CD14-positive monocyte (primary cell): ENCODE data around the gene TMEM132D. TPM values are rescaled to one million over a fixed set of nuclear protein-coding genes. Genes with fewer than 3 reads are reported as not detected.

Source experiments
- DNase-seq, 3 donors: peaks; one replicate each; pipeline ENCODE4 v3.0.0-alpha.2; 2011 to 2022
- H2AFZ ChIP-seq: 2 replicates; pipeline ENCODE4 v1.6.0; 2012; ENCODE audit warnings: mild to moderate bottlenecking, low read depth, low read length, inconsistent platforms; ENCODE audit not compliant: insufficient read depth, poor library complexity, severe bottlenecking
- H3K27ac ChIP-seq, 2 donors: 1 replicate in 1 of 2; 2 replicates in 1 of 2; pipeline ENCODE4 v1.5.1; 2012 to 2013; ENCODE audit warnings: low read length in 2 of 2, control low read depth in 1 of 2, inconsistent platforms in 1 of 2, low read depth in 1 of 2, mild to moderate bottlenecking in 1 of 2
- H3K27me3 ChIP-seq, 2 donors: one replicate each; pipeline versions ENCODE4 v1.6.0 to v1.6.1; 2011 to 2013; ENCODE audit warnings: low read length in 2 of 2; ENCODE audit not compliant: control insufficient read depth in 2 of 2, insufficient read depth in 2 of 2
- H3K36me3 ChIP-seq, 2 donors: replicated peaks in 1 of 2; 1 replicate in 1 of 2; 2 replicates in 1 of 2; pipeline versions ENCODE4 v1.5.1 to v1.6.1; 2012 to 2013; ENCODE audit warnings: low read length in 2 of 2, control low read depth in 1 of 2, inconsistent platforms in 1 of 2, mild to moderate bottlenecking in 1 of 2; ENCODE audit not compliant: insufficient read depth in 2 of 2, control insufficient read depth in 1 of 2
- H3K4me1 ChIP-seq, 2 donors: 1 replicate in 1 of 2; 2 replicates in 1 of 2; pipeline versions ENCODE4 v1.5.1 to v1.6.1; 2012 to 2013; ENCODE audit warnings: low read length in 2 of 2, control low read depth in 1 of 2, inconsistent platforms in 1 of 2, mild to moderate bottlenecking in 1 of 2, moderate library complexity in 1 of 2; ENCODE audit not compliant: insufficient read depth in 2 of 2, control insufficient read depth in 1 of 2
- H3K4me2 ChIP-seq: replicated peaks from 2 replicates; pipeline ENCODE3; 2012; ENCODE audit warnings: low read length, moderate library complexity, mild to moderate bottlenecking; ENCODE audit not compliant: poor library complexity, severe bottlenecking; ENCODE audit errors: extremely low read depth
- H3K4me3 ChIP-seq, 3 experiments: fragments of 200-600 bp in 1 of 3; sonication (generic) in 1 of 3; replicated peaks in 1 of 3; 1 replicate in 2 of 3; 2 replicates in 1 of 3; pipeline ENCODE4 v1.5.1; 2011 to 2013; ENCODE audit warnings: low read length in 3 of 3, mild to moderate bottlenecking in 3 of 3, control low read depth in 2 of 3, low read depth in 2 of 3, inconsistent platforms in 1 of 3, moderate library complexity in 1 of 3
- H3K79me2 ChIP-seq: 2 replicates; pipeline ENCODE4 v1.6.0; 2012; ENCODE audit warnings: mild to moderate bottlenecking, control low read depth, inconsistent platforms, low read length, moderate library complexity; ENCODE audit not compliant: insufficient read depth
- H3K9ac ChIP-seq: 2 replicates; pipeline ENCODE4 v1.6.0; 2017; ENCODE audit warnings: low read length, mild to moderate bottlenecking; ENCODE audit not compliant: insufficient read depth, poor library complexity, severe bottlenecking
- H3K9me3 ChIP-seq, 2 donors: replicated peaks in 1 of 2; 1 replicate in 1 of 2; 2 replicates in 1 of 2; pipeline versions ENCODE4 v1.5.1 to v1.6.1; 2012 to 2013; ENCODE audit warnings: low read length in 2 of 2, control low read depth in 1 of 2; ENCODE audit not compliant: control insufficient read depth in 1 of 2, insufficient read depth in 1 of 2
- H4K20me1 ChIP-seq: 2 replicates; pipeline ENCODE4 v1.6.0; 2012; ENCODE audit warnings: mild to moderate bottlenecking, low read length, control low read depth, moderate library complexity; ENCODE audit not compliant: insufficient read depth
- H3K27ac Mint-ChIP-seq, 7 donors: one replicate each; pipeline ENCODE4 v1.8.0; 2020; ENCODE audit warnings: mild to moderate bottlenecking in 7 of 7, mixed read lengths in 7 of 7, moderate library complexity in 6 of 7, inconsistent platforms in 2 of 7
- H3K27me3 Mint-ChIP-seq, 3 donors: one replicate each; pipeline ENCODE4 v1.8.0; 2021 to 2022; ENCODE audit warnings: low read depth in 3 of 3, mild to moderate bottlenecking in 3 of 3, mixed read lengths in 3 of 3, moderate library complexity in 3 of 3, inconsistent platforms in 1 of 3
- H3K36me3 Mint-ChIP-seq, 2 donors: one replicate each; pipeline ENCODE4 v1.8.0; 2020; ENCODE audit warnings: mixed read lengths in 2 of 2, inconsistent platforms in 1 of 2, mild to moderate bottlenecking in 1 of 2
- H3K4me1 Mint-ChIP-seq: one replicate; pipeline ENCODE4 v1.8.0; 2020; ENCODE audit warnings: mild to moderate bottlenecking, mixed read lengths
- H3K4me3 Mint-ChIP-seq, 2 donors: one replicate each; pipeline ENCODE4 v1.8.0; 2020; ENCODE audit warnings: mild to moderate bottlenecking in 2 of 2, mixed read lengths in 2 of 2, moderate library complexity in 1 of 2
- H3K9me3 Mint-ChIP-seq, 7 donors: one replicate each; pipeline ENCODE4 v1.8.0; 2020 to 2022; ENCODE audit warnings: mixed read lengths in 7 of 7, mild to moderate bottlenecking in 6 of 7, moderate library complexity in 6 of 7, inconsistent platforms in 2 of 7
- WGBS: methylation state at CpG from one replicate; pipeline ENCODE4 v1.1.5; 2013; ENCODE audit warnings: missing lambda C conversion rate; ENCODE audit not compliant: insufficient coverage; 5-methylcytosine and 5-hydroxymethylcytosine counted together
- intact Hi-C, 2 donors: fragments of 100-400 bp; cut with micrococcal nuclease; formaldehyde crosslinking; loops; one replicate each; pipeline versions ENCODE4 v1.15.0 to v1.15.1; 2023
- polyA plus RNA-seq, 3 donors: library from polyadenylated mRNA; depleted of rRNA in 1 of 3; unstranded in 2 of 3; stranded (reverse) in 1 of 3; fragments of 300-500 nt in 2 of 3; fragments of >200 nt in 1 of 3; fragmentation: Illumina TruSeq in 2 of 3; gene quantifications; 1 replicate in 2 of 3; 2 replicates in 1 of 3; pipeline ENCODE4 v1.2.3, GENCODE V29; 2012 to 2021
- TF ChIP-seq, protein P1 (sequence below): fragments of 200-600 bp; IDR thresholded peaks from one replicate; pipeline ENCODE4 v1.8.0; 2022; ENCODE audit warnings: antibody characterized with exemption, mild to moderate bottlenecking

The TMEM132D gene
- polyA plus RNA-seq, 3 donors = 0.04 TPM; not detected in 2

- H3K4me1 ChIP-seq = no peaks in the 10 kb centered on the region
- H3K4me3 ChIP-seq = no peak overlapping the region
- no peak overlapping the region for H2AFZ ChIP-seq
- H4K20me1 ChIP-seq = no peaks in the 10 kb centered on the region
- Mint-ChIP-seq H3K36me3 (no peaks in the 10 kb centered on the region), H3K4me3 (no peak overlapping the region), H3K9me3 (peaks cover 10 to 36% (median 18%) of the 10 kb centered on the region in 7 donors), H3K4me1 (no peaks in the 10 kb centered on the region), H3K27ac (no peak overlapping the region), H3K27me3 (no peaks in the 10 kb centered on the region)
- 0% methylated on average over 1 of the region's 7 CpGs for WGBS
- TF ChIP-seq, protein P1, sequence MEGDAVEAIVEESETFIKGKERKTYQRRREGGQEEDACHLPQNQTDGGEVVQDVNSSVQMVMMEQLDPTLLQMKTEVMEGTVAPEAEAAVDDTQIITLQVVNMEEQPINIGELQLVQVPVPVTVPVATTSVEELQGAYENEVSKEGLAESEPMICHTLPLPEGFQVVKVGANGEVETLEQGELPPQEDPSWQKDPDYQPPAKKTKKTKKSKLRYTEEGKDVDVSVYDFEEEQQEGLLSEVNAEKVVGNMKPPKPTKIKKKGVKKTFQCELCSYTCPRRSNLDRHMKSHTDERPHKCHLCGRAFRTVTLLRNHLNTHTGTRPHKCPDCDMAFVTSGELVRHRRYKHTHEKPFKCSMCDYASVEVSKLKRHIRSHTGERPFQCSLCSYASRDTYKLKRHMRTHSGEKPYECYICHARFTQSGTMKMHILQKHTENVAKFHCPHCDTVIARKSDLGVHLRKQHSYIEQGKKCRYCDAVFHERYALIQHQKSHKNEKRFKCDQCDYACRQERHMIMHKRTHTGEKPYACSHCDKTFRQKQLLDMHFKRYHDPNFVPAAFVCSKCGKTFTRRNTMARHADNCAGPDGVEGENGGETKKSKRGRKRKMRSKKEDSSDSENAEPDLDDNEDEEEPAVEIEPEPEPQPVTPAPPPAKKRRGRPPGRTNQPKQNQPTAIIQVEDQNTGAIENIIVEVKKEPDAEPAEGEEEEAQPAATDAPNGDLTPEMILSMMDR = no peak
- H3K36me3 ChIP-seq = no peaks in the 10 kb centered on the region
- no peak overlapping the region for H3K4me2 ChIP-seq
- no peak for DNase-seq
- H3K9me3 ChIP-seq = peaks cover 22 to 25% of the 10 kb centered on the region in 2 donors
- no peaks in the 10 kb centered on the region for H3K79me2 ChIP-seq
- no peak overlapping the region for H3K27ac ChIP-seq
- intact Hi-C loops = no loop called here
- H3K9ac ChIP-seq = no peak overlapping the region
- no peaks in the 10 kb centered on the region for H3K27me3 ChIP-seq
Measured at GRCh38 chr12:129339336-129339735, 564.5 kb downstream of the TMEM132D start.

DNA sequence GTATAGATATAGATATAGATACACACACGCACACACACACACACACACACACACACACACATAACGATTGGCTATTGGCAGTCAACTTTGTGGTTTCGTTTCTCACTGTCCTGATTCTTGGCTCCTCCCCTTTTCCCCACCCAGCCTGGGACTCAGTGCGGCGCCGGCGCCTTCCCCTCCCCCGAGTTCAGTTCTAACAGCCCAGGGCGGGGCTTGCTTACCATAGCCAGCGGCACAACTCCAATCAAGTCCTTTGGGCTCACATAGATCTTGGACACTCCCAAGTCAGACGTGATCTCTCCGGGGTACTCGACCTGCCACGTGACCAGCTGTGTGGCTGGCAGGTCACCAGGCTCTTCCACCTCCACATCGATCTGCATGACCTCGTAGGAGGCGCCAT, 566.4 kb downstream of the TMEM132D start:
- no peaks in the 10 kb centered on the region for H4K20me1 ChIP-seq
- intact Hi-C loops = no loop called here
- no peak overlapping the region for H3K4me3 ChIP-seq
- Mint-ChIP-seq H3K27ac (no peak overlapping the region), H3K4me1 (no peaks in the 10 kb centered on the region), H3K4me3 (no peak overlapping the region), H3K36me3 (no peaks in the 10 kb centered on the region), H3K27me3 (no peaks in the 10 kb centered on the region), H3K9me3 (peaks cover 10 to 32% (median 17%) of the 10 kb centered on the region in 7 donors)
- peaks cover 22 to 25% of the 10 kb centered on the region in 2 donors for H3K9me3 ChIP-seq
- WGBS = 95% methylated on average over 15 of the region's 17 CpGs
- TF ChIP-seq, protein P1 = no peak
- H3K4me2 ChIP-seq = no peak overlapping the region
- no peak overlapping the region for H3K27ac ChIP-seq
- H3K27me3 ChIP-seq = no peaks in the 10 kb centered on the region
- no peak overlapping the region for H2AFZ ChIP-seq
- no peak for DNase-seq
- no peaks in the 10 kb centered on the region for H3K79me2 ChIP-seq
- no peaks in the 10 kb centered on the region for H3K4me1 ChIP-seq
- H3K9ac ChIP-seq = no peak overlapping the region
- H3K36me3 ChIP-seq = no peaks in the 10 kb centered on the region
